ENCODE measurements around the gene SLC22A15.
"Not testable (repeated sequence)": the region's sequence is repeated elsewhere in the genome, so short reads cannot be mapped to it uniquely, and the experiment has no call there.

SLC22A15 gene

GRCh38 chr1:115980998-115981993, 5.0 kb downstream of the SLC22A15 start:
- peak; percentile 6 for FAIRE-seq

GRCh38 chr1:115982400-115982799, 6.1 kb downstream of the SLC22A15 start:
- FAIRE-seq = no peak

- no peak for FAIRE-seq
Observed at GRCh38 chr1:115983584-115983983, 7.3 kb downstream of the SLC22A15 start.

- FAIRE-seq = no peak
Observed at GRCh38 chr1:115987623-115988022, 11.3 kb downstream of the SLC22A15 start.

- FAIRE-seq = no peak
Observed at GRCh38 chr1:115988953-115989352, 12.6 kb downstream of the SLC22A15 start.

- FAIRE-seq = no peak
Observed at GRCh38 chr1:115989699-115990098, 13.4 kb downstream of the SLC22A15 start.

GRCh38 chr1:115991909-115992308, 15.6 kb downstream of the SLC22A15 start:
- FAIRE-seq = no peak

GRCh38 chr1:115997921-115998320, 21.6 kb downstream of the SLC22A15 start:
- FAIRE-seq = not testable (repeated sequence)

GRCh38 chr1:116001739-116002487, 25.6 kb downstream of the SLC22A15 start:
- FAIRE-seq = no peak

- no peak for FAIRE-seq
Observed at GRCh38 chr1:116002781-116003420, 26.6 kb downstream of the SLC22A15 start.

GRCh38 chr1:116003823-116004222, 27.5 kb downstream of the SLC22A15 start:
- FAIRE-seq = no peak

GRCh38 chr1:116006486-116006964, 30.2 kb downstream of the SLC22A15 start:
- no peak for FAIRE-seq

- FAIRE-seq = no peak
Observed at GRCh38 chr1:116008656-116009390, 32.5 kb downstream of the SLC22A15 start.

- FAIRE-seq = no peak
Observed at GRCh38 chr1:116012716-116013115, 36.4 kb downstream of the SLC22A15 start.

- FAIRE-seq = no peak
Observed at GRCh38 chr1:116015679-116016078, 39.4 kb downstream of the SLC22A15 start.

- FAIRE-seq = no peak
Observed at GRCh38 chr1:116018007-116018406, 41.7 kb downstream of the SLC22A15 start.

- no peak for FAIRE-seq
Observed at GRCh38 chr1:116019653-116020253, 43.4 kb downstream of the SLC22A15 start.

GRCh38 chr1:116020668-116021272, 44.5 kb downstream of the SLC22A15 start:
- FAIRE-seq = no peak

GRCh38 chr1:116024626-116025025, 48.3 kb downstream of the SLC22A15 start:
- FAIRE-seq = no peak

- FAIRE-seq = no peak
Observed at GRCh38 chr1:116026631-116027030, 50.3 kb downstream of the SLC22A15 start.

GRCh38 chr1:116031302-116031835, 55.1 kb downstream of the SLC22A15 start:
- FAIRE-seq = no peak

All from A204.1 (cell line).